Caco-2 (cell line): ENCODE measurements around the gene TSPAN32. TPM values are rescaled to one million over a fixed set of nuclear protein-coding genes. Genes with fewer than 3 reads are reported as not detected.
A peak's percentile ranks its signal among the peaks of the same experiment; 100 is the strongest.

Experiments used
- BruUV-seq: library from RNA; stranded (reverse); fragments of 400-500 nt; replicated peaks from 2 replicates; lab custom pipeline; 2021; lab: Mats Ljungman, UMichigan
- CTCF ChIA-PET: fragments of 300-600 bp; sonication (Branson Sonifier 250); formaldehyde crosslinking; loops from one replicate; lab custom pipeline; 2022; ENCODE audit warnings: antibody characterized with exemption; lab: Charles Lee
- POLR2A ChIA-PET: fragments of 300-600 bp; sonication (Branson Sonifier 250); formaldehyde crosslinking; loops from one replicate; lab custom pipeline; 2022; ENCODE audit warnings: antibody characterized with exemption; lab: Charles Lee
- DNase-seq, 2 experiments: peaks; one replicate each; pipeline versions ENCODE4 v3.0.0 to v3.0.0-alpha.2; 2020 to 2022
- H3K27me3 ChIP-seq: replicated peaks from 2 replicates; pipeline ENCODE4 v1.6.0; 2011; ENCODE audit warnings: low read length; ENCODE audit not compliant: control insufficient read depth, insufficient read depth
- H3K36me3 ChIP-seq: 2 replicates; pipeline ENCODE4 v1.5.1; 2011; ENCODE audit warnings: low read length; ENCODE audit not compliant: control insufficient read depth, insufficient read depth
- H3K4me1 ChIP-seq: fragments of 250-450 bp; sonication (Bioruptor Pico); 2 replicates; pipeline ENCODE4 v1.5.1; 2020; ENCODE audit warnings: mild to moderate bottlenecking
- H3K4me3 ChIP-seq: 2 replicates; pipeline ENCODE4 v1.5.1; 2011; ENCODE audit warnings: low read depth, mild to moderate bottlenecking, control low read depth, low read length
- H3K9me3 ChIP-seq: fragments of 250-450 bp; sonication (Bioruptor Pico); 2 replicates; pipeline ENCODE4 v1.5.1; 2020; ENCODE audit warnings: mild to moderate bottlenecking, moderate library complexity
- H3K27ac Mint-ChIP-seq: one replicate; pipeline ENCODE4 v1.8.0; 2022; ENCODE audit warnings: mixed read lengths; ENCODE audit not compliant: unreplicated experiment
- H3K27me3 Mint-ChIP-seq: one replicate; pipeline ENCODE4 v1.8.0; 2022; ENCODE audit warnings: mixed read lengths; ENCODE audit not compliant: insufficient read depth, unreplicated experiment
- H3K36me3 Mint-ChIP-seq: one replicate; pipeline ENCODE4 v1.8.0; 2022; ENCODE audit warnings: mild to moderate bottlenecking, mixed read lengths; ENCODE audit not compliant: insufficient read depth, unreplicated experiment
- H3K4me1 Mint-ChIP-seq: one replicate; pipeline ENCODE4 v1.8.0; 2022; ENCODE audit warnings: low read depth, mixed read lengths; ENCODE audit not compliant: unreplicated experiment
- H3K4me3 Mint-ChIP-seq: one replicate; pipeline ENCODE4 v1.8.0; 2022; ENCODE audit warnings: mild to moderate bottlenecking, moderate library complexity, mixed read lengths; ENCODE audit not compliant: unreplicated experiment
- H3K9me3 Mint-ChIP-seq: one replicate; pipeline ENCODE4 v1.8.0; 2022; ENCODE audit warnings: mixed read lengths; ENCODE audit not compliant: unreplicated experiment
- intact Hi-C: fragments of 100-400 bp; cut with micrococcal nuclease; formaldehyde crosslinking; loops from one replicate; pipeline ENCODE4 v1.10.0; 2022; ENCODE audit not compliant: unreplicated experiment
- total RNA-seq: library from RNA; stranded (reverse); gene quantifications from 2 replicates; pipeline ENCODE4 v1.2.3, GENCODE V29; 2022
- TF ChIP-seq, protein P1 (sequence below), 2 experiments: fragments of 200-600 bp in 1 of 2; IDR thresholded peaks; 1 replicate in 1 of 2; 2 replicates in 1 of 2; pipeline versions ENCODE4 v1.5.1 to v1.8.0; 2011 to 2022; ENCODE audit warnings: antibody characterized with exemption in 1 of 2, control low read depth in 1 of 2, inconsistent platforms in 1 of 2, low read depth in 1 of 2, low read length in 1 of 2, mild to moderate bottlenecking in 1 of 2, moderate library complexity in 1 of 2; ENCODE audit not compliant: insufficient read depth in 1 of 2, severe bottlenecking in 1 of 2, unreplicated experiment in 1 of 2

TSPAN32 gene
- total RNA-seq, 1 experiment from 2014 or later = 1.2 TPM

DNA sequence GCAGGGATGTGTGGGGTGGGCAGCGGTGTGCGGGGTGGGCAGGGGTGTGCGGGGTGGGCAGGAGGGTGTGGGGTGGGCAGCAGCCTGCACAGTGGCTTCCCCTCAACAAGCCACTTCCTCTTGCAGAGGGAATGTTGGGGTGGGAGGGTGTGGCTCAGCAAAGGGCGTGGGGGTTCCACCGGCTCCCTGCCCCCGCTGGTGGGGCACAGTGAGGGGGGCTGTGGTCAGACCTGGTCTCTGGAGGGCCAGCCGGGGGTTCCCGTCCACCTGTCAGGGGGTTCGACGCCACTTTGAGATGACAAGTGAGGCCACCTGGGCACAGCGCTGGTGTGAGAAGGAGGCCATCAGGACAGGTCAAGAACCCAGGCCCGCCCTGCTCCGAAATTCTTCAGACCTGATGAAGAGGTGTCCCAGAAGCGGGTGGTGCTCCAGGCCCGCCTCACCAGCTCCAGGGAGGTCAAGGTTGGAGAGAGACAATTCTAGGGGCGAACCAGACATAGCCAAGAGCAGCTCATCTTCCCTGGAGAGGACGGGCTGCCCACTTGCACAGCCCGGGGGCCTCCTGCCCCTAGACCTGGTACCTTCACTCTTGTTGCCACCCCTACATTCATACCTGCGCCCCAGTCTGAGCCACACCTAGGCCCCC is 1.4 kb upstream of the TSPAN32 start:
- peak in 1 of 2 experiments; percentile 37 for DNase-seq

DNA sequence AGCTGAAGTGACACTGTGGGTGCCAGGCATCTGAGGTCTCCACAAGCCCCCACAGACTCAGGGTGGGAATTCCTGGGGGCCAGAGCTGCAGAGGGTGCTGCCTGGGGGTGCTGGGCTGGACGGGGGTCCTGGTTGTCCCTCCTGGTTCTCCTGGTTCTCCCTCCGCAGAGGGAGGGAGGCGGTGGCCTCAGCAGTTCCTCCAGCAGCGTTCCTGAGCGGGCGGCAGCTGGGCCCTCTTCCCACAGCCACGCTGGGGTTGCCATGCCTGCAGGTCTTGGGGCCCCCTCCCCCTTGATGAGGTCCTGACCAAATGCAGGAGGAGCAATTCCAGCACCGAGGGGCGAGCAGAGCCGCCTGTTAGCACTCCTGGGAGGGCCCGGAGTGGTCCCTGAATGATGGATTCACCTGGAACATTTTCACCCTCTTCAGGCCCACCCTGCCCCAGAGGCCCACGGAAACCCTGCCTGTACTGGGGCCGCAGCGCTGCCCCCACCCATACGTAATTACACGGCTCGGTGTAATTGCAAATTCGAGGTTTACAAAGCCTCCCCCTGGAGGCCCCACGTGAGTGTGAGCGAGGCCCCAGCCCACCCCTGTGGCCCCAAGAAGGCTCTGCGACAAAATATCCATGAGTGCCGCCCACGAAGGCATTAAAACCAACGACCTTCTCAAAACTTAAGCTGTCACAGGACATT is 730 bp upstream of the TSPAN32 start:
- H3K36me3 ChIP-seq = no peaks in the 10 kb centered on the region
- no peaks in the 10 kb centered on the region for H3K36me3 Mint-ChIP-seq
- H3K4me1 ChIP-seq = peaks cover 54% of the 10 kb centered on the region
- no peak for DNase-seq
- TF ChIP-seq, protein P1, sequence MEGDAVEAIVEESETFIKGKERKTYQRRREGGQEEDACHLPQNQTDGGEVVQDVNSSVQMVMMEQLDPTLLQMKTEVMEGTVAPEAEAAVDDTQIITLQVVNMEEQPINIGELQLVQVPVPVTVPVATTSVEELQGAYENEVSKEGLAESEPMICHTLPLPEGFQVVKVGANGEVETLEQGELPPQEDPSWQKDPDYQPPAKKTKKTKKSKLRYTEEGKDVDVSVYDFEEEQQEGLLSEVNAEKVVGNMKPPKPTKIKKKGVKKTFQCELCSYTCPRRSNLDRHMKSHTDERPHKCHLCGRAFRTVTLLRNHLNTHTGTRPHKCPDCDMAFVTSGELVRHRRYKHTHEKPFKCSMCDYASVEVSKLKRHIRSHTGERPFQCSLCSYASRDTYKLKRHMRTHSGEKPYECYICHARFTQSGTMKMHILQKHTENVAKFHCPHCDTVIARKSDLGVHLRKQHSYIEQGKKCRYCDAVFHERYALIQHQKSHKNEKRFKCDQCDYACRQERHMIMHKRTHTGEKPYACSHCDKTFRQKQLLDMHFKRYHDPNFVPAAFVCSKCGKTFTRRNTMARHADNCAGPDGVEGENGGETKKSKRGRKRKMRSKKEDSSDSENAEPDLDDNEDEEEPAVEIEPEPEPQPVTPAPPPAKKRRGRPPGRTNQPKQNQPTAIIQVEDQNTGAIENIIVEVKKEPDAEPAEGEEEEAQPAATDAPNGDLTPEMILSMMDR (IDR thresholded peaks at IDR 0.05; ENCODE audit: insufficient read depth in 1 of 2, low read depth in 1 of 2, low read length in 1 of 2, severe bottlenecking in 1 of 2, unreplicated experiment in 1 of 2) = no peak
- H3K4me3 ChIP-seq = no peak overlapping the region
- no TSS peak for BruUV-seq
- no peak overlapping the region for H3K4me3 Mint-ChIP-seq
- no peaks in the 10 kb centered on the region for H3K27me3 ChIP-seq
- no peak overlapping the region for H3K27ac Mint-ChIP-seq
- H3K9me3 ChIP-seq = no peaks in the 10 kb centered on the region
- ChIA-PET POLR2A (no interaction called here), CTCF (interaction anchor here (0.6 to 2.7 kb wide), 5 partner anchors 97 to 240 kb away, joined by 3 to 13 read pairs (median 7); partner anchors contain the start of gene TSSC4)
- intact Hi-C loops = no loop called here
- H3K27me3 Mint-ChIP-seq = no peaks in the 10 kb centered on the region
- no peaks in the 10 kb centered on the region for H3K9me3 Mint-ChIP-seq
- H3K4me1 Mint-ChIP-seq = peaks cover 7% of the 10 kb centered on the region

More for the DNA sequence above, 1.4 kb upstream of the TSPAN32 start:
- H3K27me3 ChIP-seq = no peaks in the 10 kb centered on the region
- H3K4me1 ChIP-seq = peaks cover 50% of the 10 kb centered on the region
- no peaks in the 10 kb centered on the region for H3K27me3 Mint-ChIP-seq
- no peaks in the 10 kb centered on the region for H3K36me3 Mint-ChIP-seq
- peaks cover 7% of the 10 kb centered on the region for H3K4me1 Mint-ChIP-seq
- H3K4me3 ChIP-seq = no peak overlapping the region
- ChIA-PET POLR2A (no interaction called here), CTCF (interaction anchor here (1.5 to 2.7 kb wide), 2 partner anchors 23 to 106 kb away, joined by 7 to 13 read pairs; no protein-coding TSS in a partner anchor)
- no peaks in the 10 kb centered on the region for H3K9me3 Mint-ChIP-seq
- H3K27ac Mint-ChIP-seq = no peak overlapping the region
- TF ChIP-seq, protein P1 (IDR thresholded peaks at IDR 0.05; ENCODE audit: insufficient read depth in 1 of 2, low read depth in 1 of 2, low read length in 1 of 2, severe bottlenecking in 1 of 2, unreplicated experiment in 1 of 2) = no peak
- H3K9me3 ChIP-seq = no peaks in the 10 kb centered on the region
- H3K4me3 Mint-ChIP-seq = no peak overlapping the region
- H3K36me3 ChIP-seq = no peaks in the 10 kb centered on the region
- intact Hi-C loops = no loop called here
- BruUV-seq = no TSS peak

DNA sequence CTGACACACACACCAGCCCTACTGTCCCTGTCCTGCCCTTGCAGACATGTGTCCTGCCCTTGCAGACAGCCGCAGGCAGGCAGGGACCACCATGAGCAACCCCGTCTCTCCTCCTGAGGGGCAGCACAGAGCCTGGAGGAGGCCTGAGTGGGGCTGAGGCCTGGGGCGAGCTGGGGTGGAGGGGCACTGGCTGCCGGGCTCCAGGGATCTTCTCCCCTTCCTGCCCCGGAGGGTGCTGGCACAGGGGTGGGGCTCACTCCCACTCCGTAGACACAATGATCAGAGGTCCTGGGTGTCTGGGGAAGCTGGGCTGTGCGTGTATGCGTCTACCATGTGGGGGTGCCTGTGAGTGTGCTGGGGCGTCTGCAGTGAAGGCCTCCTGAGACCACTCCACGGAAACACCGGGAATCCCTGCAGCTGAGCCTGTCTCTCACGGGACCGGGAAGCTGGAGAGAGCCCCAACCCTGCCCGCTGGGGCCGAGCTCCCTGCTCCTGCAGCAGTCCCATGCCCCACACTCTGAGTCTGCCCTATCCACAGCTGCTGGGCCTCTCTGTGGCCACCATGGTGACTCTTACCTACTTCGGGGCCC is 588 bp downstream of the TSPAN32 start:
- no TSS peak for BruUV-seq
- no peak overlapping the region for H3K4me3 ChIP-seq
- Mint-ChIP-seq H3K36me3 (no peaks in the 10 kb centered on the region), H3K9me3 (no peaks in the 10 kb centered on the region), H3K27ac (peak overlapping the region; percentile 79), H3K4me3 (no peak overlapping the region), H3K27me3 (no peaks in the 10 kb centered on the region), H3K4me1 (peaks cover 7% of the 10 kb centered on the region)
- no peaks in the 10 kb centered on the region for H3K36me3 ChIP-seq
- H3K9me3 ChIP-seq = no peaks in the 10 kb centered on the region
- ChIA-PET POLR2A (interaction anchor here (1.9 kb wide), 1 partner anchor 75 kb away, joined by 18 read pairs; the partner anchor contains the start of gene CD81), CTCF (interaction anchor here (0.6 to 9.8 kb wide), 2 partner anchors 118 to 1854 kb away, joined by 4 to 128 read pairs; no protein-coding TSS in a partner anchor)
- no peaks in the 10 kb centered on the region for H3K27me3 ChIP-seq
- no peak for DNase-seq
- H3K4me1 ChIP-seq = peaks cover 54% of the 10 kb centered on the region
- intact Hi-C loops = loop anchor here (2.0 kb wide), 1 partner anchor 34 kb away; no protein-coding TSS in a partner anchor
- TF ChIP-seq, protein P1 (IDR thresholded peaks at IDR 0.05; ENCODE audit: insufficient read depth in 1 of 2, low read depth in 1 of 2, low read length in 1 of 2, severe bottlenecking in 1 of 2, unreplicated experiment in 1 of 2) = no peak
